Calu3 (cell line): ENCODE data around the gene SYNE2. TPM values are rescaled to one million over a fixed set of nuclear protein-coding genes. Genes with fewer than 3 reads are reported as not detected.

Source experiments
- BruUV-seq: library from RNA; stranded (reverse); fragments of 400-500 nt; replicated peaks from 2 replicates; lab custom pipeline; 2021; lab: Mats Ljungman, UMichigan
- CTCF ChIA-PET: fragments of 300-600 bp; sonication (Branson Sonifier 250); formaldehyde crosslinking; loops from one replicate; lab custom pipeline; 2022; ENCODE audit warnings: antibody characterized with exemption; lab: Charles Lee
- DNase-seq: peaks from one replicate; pipeline ENCODE4 v3.0.0; 2022
- H3K27ac Mint-ChIP-seq: one replicate; pipeline ENCODE4 v1.8.0; 2022; ENCODE audit warnings: mixed read lengths; ENCODE audit not compliant: unreplicated experiment
- H3K27me3 Mint-ChIP-seq: one replicate; pipeline ENCODE4 v1.8.0; 2022; ENCODE audit warnings: mixed read lengths; ENCODE audit not compliant: unreplicated experiment
- H3K36me3 Mint-ChIP-seq: one replicate; pipeline ENCODE4 v1.8.0; 2022; ENCODE audit warnings: mild to moderate bottlenecking, moderate library complexity, mixed read lengths; ENCODE audit not compliant: insufficient read depth, unreplicated experiment
- H3K4me1 Mint-ChIP-seq: one replicate; pipeline ENCODE4 v1.8.0; 2022; ENCODE audit warnings: mild to moderate bottlenecking, low read depth, mixed read lengths; ENCODE audit not compliant: unreplicated experiment
- H3K4me3 Mint-ChIP-seq: one replicate; pipeline ENCODE4 v1.8.0; 2022; ENCODE audit warnings: mild to moderate bottlenecking, low read depth, moderate library complexity, mixed read lengths; ENCODE audit not compliant: unreplicated experiment
- H3K9me3 Mint-ChIP-seq: one replicate; pipeline ENCODE4 v1.8.0; 2022; ENCODE audit warnings: low read depth, mixed read lengths; ENCODE audit not compliant: unreplicated experiment
- intact Hi-C: fragments of 100-400 bp; cut with micrococcal nuclease; formaldehyde crosslinking; loops from one replicate; pipeline ENCODE4 v1.10.0; 2022; ENCODE audit not compliant: unreplicated experiment
- total RNA-seq: library from RNA; stranded (reverse); gene quantifications from 2 replicates; pipeline ENCODE4 v1.2.3, GENCODE V29; 2022
- TF ChIP-seq, protein P1 (sequence below): fragments of 200-600 bp; IDR thresholded peaks from one replicate; pipeline ENCODE4 v1.8.0; 2022; ENCODE audit warnings: antibody characterized with exemption; ENCODE audit not compliant: unreplicated experiment

Gene SYNE2
- total RNA-seq, 1 experiment from 2014 or later, result 171 TPM

DNA sequence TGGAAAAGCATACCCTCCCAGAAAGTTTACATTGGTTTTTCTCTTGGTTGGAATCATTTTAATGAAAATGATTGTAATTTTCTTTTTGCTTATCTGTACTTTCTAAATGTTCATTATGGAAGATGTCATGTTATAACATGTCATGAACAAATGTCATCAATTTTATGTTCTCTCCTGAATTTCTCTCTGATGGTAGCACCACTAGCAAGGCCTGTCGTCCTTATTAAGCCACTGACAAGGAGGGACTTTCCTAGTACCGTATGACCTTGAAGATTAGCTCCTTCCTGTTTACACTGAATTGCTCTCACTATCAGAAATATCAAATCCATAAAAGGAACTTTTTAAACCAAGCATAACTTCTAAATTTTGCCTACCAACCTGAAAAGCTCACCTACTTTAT is 342.4 kb downstream of the SYNE2 start:
- Mint-ChIP-seq H3K4me1 (peaks cover 10% of the 10 kb centered on the region), H3K36me3 (peaks cover 13% of the 10 kb centered on the region), H3K27me3 (no peaks in the 10 kb centered on the region), H3K4me3 (no peak overlapping the region), H3K27ac (peak overlapping the region; percentile 47), H3K9me3 (no peaks in the 10 kb centered on the region)
- BruUV-seq, result no TSS peak
- CTCF ChIA-PET, result no interaction called here
- no peak for DNase-seq
- TF ChIP-seq, protein P1, sequence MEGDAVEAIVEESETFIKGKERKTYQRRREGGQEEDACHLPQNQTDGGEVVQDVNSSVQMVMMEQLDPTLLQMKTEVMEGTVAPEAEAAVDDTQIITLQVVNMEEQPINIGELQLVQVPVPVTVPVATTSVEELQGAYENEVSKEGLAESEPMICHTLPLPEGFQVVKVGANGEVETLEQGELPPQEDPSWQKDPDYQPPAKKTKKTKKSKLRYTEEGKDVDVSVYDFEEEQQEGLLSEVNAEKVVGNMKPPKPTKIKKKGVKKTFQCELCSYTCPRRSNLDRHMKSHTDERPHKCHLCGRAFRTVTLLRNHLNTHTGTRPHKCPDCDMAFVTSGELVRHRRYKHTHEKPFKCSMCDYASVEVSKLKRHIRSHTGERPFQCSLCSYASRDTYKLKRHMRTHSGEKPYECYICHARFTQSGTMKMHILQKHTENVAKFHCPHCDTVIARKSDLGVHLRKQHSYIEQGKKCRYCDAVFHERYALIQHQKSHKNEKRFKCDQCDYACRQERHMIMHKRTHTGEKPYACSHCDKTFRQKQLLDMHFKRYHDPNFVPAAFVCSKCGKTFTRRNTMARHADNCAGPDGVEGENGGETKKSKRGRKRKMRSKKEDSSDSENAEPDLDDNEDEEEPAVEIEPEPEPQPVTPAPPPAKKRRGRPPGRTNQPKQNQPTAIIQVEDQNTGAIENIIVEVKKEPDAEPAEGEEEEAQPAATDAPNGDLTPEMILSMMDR, result no peak
- intact Hi-C loops, result no loop called here

DNA sequence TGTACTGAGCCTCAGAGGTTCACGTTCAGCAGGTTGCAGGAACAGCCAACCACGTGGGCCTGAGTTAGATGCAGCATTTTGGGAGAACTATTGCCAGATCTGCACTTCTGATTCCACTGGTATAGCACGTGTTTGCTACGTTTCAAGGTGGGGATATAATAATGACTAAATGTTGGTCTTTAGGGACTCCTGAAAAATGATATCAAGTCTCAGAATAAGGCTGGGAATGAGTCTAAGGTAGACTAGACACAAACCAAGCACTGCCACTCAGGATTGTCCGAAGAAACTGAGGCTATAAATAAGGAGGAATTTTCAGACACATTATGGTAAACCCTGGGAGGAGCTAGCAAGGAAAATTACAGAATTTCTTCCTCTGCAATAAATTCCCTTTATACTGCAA is 343.3 kb downstream of the SYNE2 start:
- Mint-ChIP-seq H3K4me3 (no peak overlapping the region), H3K27me3 (no peaks in the 10 kb centered on the region), H3K4me1 (peaks cover 15% of the 10 kb centered on the region), H3K27ac (no peak overlapping the region), H3K9me3 (no peaks in the 10 kb centered on the region), H3K36me3 (peaks cover 4% of the 10 kb centered on the region)
- DNase-seq, result no peak
- CTCF ChIA-PET, result no interaction called here
- TF ChIP-seq, protein P1, result no peak
- BruUV-seq, result no TSS peak
- intact Hi-C loops, result no loop called here

DNA sequence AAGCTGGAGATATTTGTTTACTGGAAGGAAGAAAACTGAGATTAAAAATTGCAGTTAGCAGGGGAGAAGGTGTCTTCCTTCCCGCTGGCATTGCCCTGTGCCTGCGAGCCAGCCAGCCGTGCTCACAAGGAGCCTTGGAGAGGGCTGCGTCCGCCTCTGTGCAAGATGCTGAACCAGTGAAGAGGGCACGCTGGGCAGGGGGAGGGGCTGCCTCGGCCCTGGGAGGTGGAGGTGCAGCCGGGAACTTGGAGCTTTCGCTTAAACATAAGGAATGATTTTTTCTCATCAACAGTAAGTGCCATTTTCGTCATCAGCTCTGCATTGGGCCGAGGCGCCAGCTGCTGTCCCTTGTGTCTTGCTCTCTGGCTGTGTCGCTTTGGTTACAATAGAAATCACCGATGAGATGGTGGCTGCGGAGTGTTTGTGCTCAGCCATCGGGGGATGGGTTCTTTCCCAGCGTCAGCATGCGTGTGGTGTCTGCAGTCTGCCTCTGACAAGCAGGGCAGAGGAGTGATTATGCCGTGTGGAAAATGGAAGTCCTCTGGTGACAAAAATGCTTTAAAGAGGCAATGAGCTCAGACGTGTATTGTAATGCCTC is 344.1 kb downstream of the SYNE2 start:
- Mint-ChIP-seq H3K9me3 (no peaks in the 10 kb centered on the region), H3K27ac (no peak overlapping the region), H3K27me3 (no peaks in the 10 kb centered on the region), H3K4me1 (peaks cover 13% of the 10 kb centered on the region), H3K36me3 (no peaks in the 10 kb centered on the region), H3K4me3 (no peak overlapping the region)
- BruUV-seq, result no TSS peak
- intact Hi-C loops, result no loop called here
- CTCF ChIA-PET, result no interaction called here
- no peak for DNase-seq
- TF ChIP-seq, protein P1, result no peak

DNA sequence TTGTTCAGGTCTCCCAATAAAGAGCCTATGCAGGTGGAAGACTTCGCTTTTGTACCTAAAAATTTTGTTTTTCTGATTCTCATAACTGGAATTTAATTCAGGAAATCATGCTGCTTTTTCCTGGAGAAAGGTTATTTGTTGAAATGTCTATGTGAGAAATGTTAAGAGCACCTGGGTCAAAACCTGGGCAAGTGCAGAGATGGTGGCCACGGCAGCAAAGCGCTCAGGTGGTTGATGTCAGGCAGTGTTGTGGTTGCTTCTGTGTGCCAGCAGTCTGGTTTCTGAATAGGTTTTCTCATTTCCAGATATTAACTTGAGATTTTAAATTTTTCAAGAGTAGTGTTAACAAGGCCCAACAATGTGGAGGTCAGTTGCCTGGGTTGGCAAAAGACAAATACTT is 345.2 kb downstream of the SYNE2 start:
- BruUV-seq, result no TSS peak
- TF ChIP-seq, protein P1, result no peak
- Mint-ChIP-seq H3K4me1 (peaks cover 13% of the 10 kb centered on the region), H3K9me3 (no peaks in the 10 kb centered on the region), H3K36me3 (no peaks in the 10 kb centered on the region), H3K27me3 (no peaks in the 10 kb centered on the region), H3K27ac (no peak overlapping the region), H3K4me3 (no peak overlapping the region)
- CTCF ChIA-PET, result no interaction called here
- no peak for DNase-seq
- intact Hi-C loops, result no loop called here
